Right lobe of liver (tissue), 4 donors: Measurements from ENCODE around the gene TLR9.
A peak's percentile ranks its signal among the peaks of the same experiment; 100 is the strongest.

Experiments used
- CTCF ChIP-seq, 4 donors: fragments of 200-600 bp in 3 of 4; fragments of 450-650 bp in 1 of 4; IDR thresholded peaks; one replicate each; pipeline versions ENCODE4 v1.5.1 to v1.8.0; 2016 to 2022; ENCODE audit warnings: antibody characterized with exemption in 4 of 4, mild to moderate bottlenecking in 2 of 4
- POLR2A ChIP-seq: fragments of 450-650 bp; IDR thresholded peaks from one replicate; pipeline ENCODE4 v1.6.1; 2017; ENCODE audit warnings: antibody characterized with exemption, mild to moderate bottlenecking
- donor health status: DM: no; HTN: no; CAD: no.
- donor health status: DM: no; HTN: no; CAD: no.
- donor health status: DM: no; HTN: yes; CAD: no.

DNA sequence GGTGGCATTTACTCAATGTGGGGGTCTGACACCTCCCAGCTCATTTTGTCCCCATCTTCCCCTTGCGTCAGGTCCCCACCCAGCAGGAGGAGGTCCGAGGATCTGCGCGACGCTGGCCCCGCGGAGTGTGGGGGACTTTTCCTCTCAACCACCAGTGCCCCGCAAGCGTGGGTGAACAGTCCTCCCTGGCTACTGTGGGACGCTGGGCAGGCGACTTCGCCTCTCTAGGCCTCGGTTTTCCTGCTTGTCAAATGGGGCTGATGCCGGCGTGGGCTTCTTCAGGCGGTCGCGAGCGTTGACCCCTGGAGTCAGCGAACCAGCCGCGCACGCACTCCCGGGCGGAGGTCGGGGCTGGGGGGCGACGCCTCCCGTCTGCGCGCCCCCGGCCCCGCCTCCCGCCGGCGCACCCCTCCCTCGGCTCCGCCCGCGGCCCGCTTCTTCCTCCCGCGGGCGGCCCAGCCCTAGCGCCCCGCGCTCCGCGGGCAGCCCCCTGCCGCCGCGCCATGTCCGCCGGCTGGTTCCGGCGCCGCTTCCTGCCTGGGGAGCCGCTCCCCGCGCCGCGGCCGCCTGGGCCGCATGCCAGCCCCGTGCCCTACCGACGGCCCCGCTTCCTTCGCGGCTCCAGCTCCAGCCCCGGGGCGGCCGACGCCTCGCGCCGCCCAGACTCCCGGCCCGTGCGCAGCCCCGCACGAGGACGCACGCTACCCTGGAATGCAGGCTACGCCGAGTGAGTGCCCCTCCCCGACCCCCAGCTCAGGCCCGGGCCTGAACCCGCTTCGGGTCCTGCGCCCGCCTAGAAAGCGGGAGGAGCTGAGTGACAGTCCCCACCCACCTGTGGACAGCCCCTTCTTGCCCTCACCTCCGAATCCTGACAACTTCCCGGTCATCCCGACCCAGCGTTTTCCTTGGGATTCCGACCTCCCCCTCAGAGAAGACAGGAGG is 20.1 kb upstream of the TLR9 start, which contains the start of gene PPM1M:
- TF ChIP-seq CTCF (IDR thresholded peaks at IDR 0.05) (no peak), POLR2A (peak; percentile 26)
